Amniotic stem cell (primary cell): ENCODE data around the gene LGALS12.
"Not testable (repeated sequence)": the region's sequence is repeated elsewhere in the genome, so short reads cannot be mapped to it uniquely, and the experiment has no call there.

Source experiments
- DNase-seq: peaks from one replicate; lab custom pipeline; 2025; lab: John Stamatoyannopoulos, UW

LGALS12 gene

GRCh38 chr11:63532799-63533475 lies 27.1 kb downstream of the LGALS12 start:
- DNase-seq = no peak

GRCh38 chr11:63534076-63534475 lies 28.2 kb downstream of the LGALS12 start:
- no peak for DNase-seq

GRCh38 chr11:63534895-63535461 lies 29.1 kb downstream of the LGALS12 start:
- no peak for DNase-seq

GRCh38 chr11:63535734-63536133 lies 29.9 kb downstream of the LGALS12 start:
- no peak for DNase-seq

- no peak for DNase-seq
These were observed 30.9 kb downstream of the LGALS12 start, which contains the start of gene PLAAT4 for GRCh38 chr11:63536669-63537292. Gene PLAAT4, plus strand, starts transcription at chr11:63536808. Its CDS starts 61 bp downstream, at chr11:63536869.

GRCh38 chr11:63537293-63538101 lies 31.6 kb downstream of the LGALS12 start:
- DNase-seq = no peak

- not testable (repeated sequence) for DNase-seq
These were observed 36.6 kb downstream of the LGALS12 start for GRCh38 chr11:63542506-63542905.

- no peak for DNase-seq
These were observed 37.8 kb downstream of the LGALS12 start for GRCh38 chr11:63543711-63544110.

- no peak for DNase-seq
These were observed 41.2 kb downstream of the LGALS12 start for GRCh38 chr11:63547061-63547460.

- no peak for DNase-seq
These were observed 42.3 kb downstream of the LGALS12 start for GRCh38 chr11:63548178-63548577.

- no peak for DNase-seq
These were observed 43.5 kb downstream of the LGALS12 start for GRCh38 chr11:63549411-63549810.

- DNase-seq = not testable (repeated sequence)
These were observed 44.3 kb downstream of the LGALS12 start for GRCh38 chr11:63550156-63550700.

GRCh38 chr11:63551091-63551888 lies 45.4 kb downstream of the LGALS12 start:
- no peak for DNase-seq

- DNase-seq = no peak
These were observed 46.0 kb downstream of the LGALS12 start for GRCh38 chr11:63551889-63552266.

GRCh38 chr11:63552921-63553320 lies 47.0 kb downstream of the LGALS12 start:
- DNase-seq = no peak

GRCh38 chr11:63553759-63554158 lies 47.9 kb downstream of the LGALS12 start:
- DNase-seq = no peak

- no peak for DNase-seq
These were observed 49.0 kb downstream of the LGALS12 start for GRCh38 chr11:63554877-63555223.

- no peak for DNase-seq
These were observed 50.6 kb downstream of the LGALS12 start for GRCh38 chr11:63556404-63557013.

- no peak for DNase-seq
These were observed 51.7 kb downstream of the LGALS12 start for GRCh38 chr11:63557570-63557969.

GRCh38 chr11:63558459-63559157 lies 52.7 kb downstream of the LGALS12 start:
- DNase-seq = no peak
